Renal cortex interstitium (tissue), 11 donors: Measurements from ENCODE around the gene FRYL. TPM values are rescaled to one million over a fixed set of nuclear protein-coding genes. Genes with fewer than 3 reads are reported as not detected.
A peak's percentile ranks its signal among the peaks of the same experiment; 100 is the strongest.

Experiments used
- DNase-seq, 11 donors: peaks; one replicate each; pipeline ENCODE4 v3.0.0-alpha.2; 2013; ENCODE audit warnings: low read depth in 9 of 11, low spot score in 4 of 11; ENCODE audit errors: extremely low read depth in 1 of 11
- polyA plus RNA-seq, 3 donors: library from polyadenylated mRNA; unstranded; fragments of 120-200 nt; gene quantifications; one replicate each; pipeline ENCODE4 v1.2.1, GENCODE V29; 2013; ENCODE audit not compliant: insufficient read length in 3 of 3

FRYL gene
- polyA plus RNA-seq, 3 donors, result 40.7 to 47.3 (median 46.9) TPM

GRCh38 chr4:48792348-48793006 lies 12.4 kb upstream of the FRYL start:
- DNase-seq, result no peak

GRCh38 chr4:48791313-48791712 lies 11.2 kb upstream of the FRYL start:
- DNase-seq, result no peak

GRCh38 chr4:48790561-48790960 lies 10.5 kb upstream of the FRYL start:
- DNase-seq, result no peak

GRCh38 chr4:48787056-48787455 lies 7.0 kb upstream of the FRYL start:
- DNase-seq, result peak in 9 of 11 donors; percentile 63 to 90 (median 77)

GRCh38 chr4:48786549-48786948 lies 6.5 kb upstream of the FRYL start:
- no peak for DNase-seq

- no peak for DNase-seq
Observed at GRCh38 chr4:48785302-48785701, 5.2 kb upstream of the FRYL start.

- no peak for DNase-seq
Observed at GRCh38 chr4:48781968-48782367, 1.9 kb upstream of the FRYL start.

GRCh38 chr4:48780865-48781214 lies 761 bp upstream of the FRYL start:
- no peak for DNase-seq

- peak in 8 of 11 donors; percentile 47 to 72 (median 62) for DNase-seq
Observed at GRCh38 chr4:48779095-48779997, 733 bp downstream of the FRYL start.

- no peak for DNase-seq
Observed at GRCh38 chr4:48778431-48779094, 1.5 kb downstream of the FRYL start.

GRCh38 chr4:48777739-48778138 lies 2.3 kb downstream of the FRYL start:
- DNase-seq, result no peak

- no peak for DNase-seq
Observed at GRCh38 chr4:48774760-48775710, 5.0 kb downstream of the FRYL start.

GRCh38 chr4:48772556-48772955 lies 7.5 kb downstream of the FRYL start:
- DNase-seq, result no peak

- DNase-seq, result no peak
Observed at GRCh38 chr4:48767055-48767929, 12.8 kb downstream of the FRYL start.

- DNase-seq, result no peak
Observed at GRCh38 chr4:48766131-48766792, 13.8 kb downstream of the FRYL start.

GRCh38 chr4:48762408-48762807 lies 17.7 kb downstream of the FRYL start:
- DNase-seq, result no peak

GRCh38 chr4:48761286-48761685 lies 18.8 kb downstream of the FRYL start:
- DNase-seq, result no peak
